ENCODE measurements around the gene NELL2.

Gene NELL2

GRCh38 chr12:44588651-44589050 lies 287.5 kb downstream of the NELL2 start:
- H3K27ac ChIP-seq, result no peak overlapping the region
- no peak for DNase-seq (ENCODE audit: low read depth, low spot score)
- H3K9me3 ChIP-seq (ENCODE audit: low read depth, low read length), result no peaks in the 10 kb centered on the region
- no peak overlapping the region for H3K9ac ChIP-seq (ENCODE audit: insufficient read length)
- H3K4me3 ChIP-seq, result no peak overlapping the region
- TF ChIP-seq FOXP2 (optimal IDR thresholded peaks at IDR 0.05; ENCODE audit: control extremely low read depth, extremely low read length, insufficient read depth) (no peak), POLR2AphosphoS5 (IDR thresholded peaks at IDR 0.05; ENCODE audit: borderline replicate concordance, low read depth, low read length) (no peak), EZH2 (IDR thresholded peaks at IDR 0.05) (no peak)
- no peaks in the 10 kb centered on the region for H3K36me3 ChIP-seq (ENCODE audit: insufficient read depth, low read length)

GRCh38 chr12:44584625-44585024 lies 291.5 kb downstream of the NELL2 start:
- DNase-seq (ENCODE audit: low read depth, low spot score), result no peak
- H3K4me3 ChIP-seq, result no peak overlapping the region
- TF ChIP-seq POLR2AphosphoS5 (IDR thresholded peaks at IDR 0.05; ENCODE audit: borderline replicate concordance, low read depth, low read length) (no peak), EZH2 (IDR thresholded peaks at IDR 0.05) (no peak), FOXP2 (optimal IDR thresholded peaks at IDR 0.05; ENCODE audit: control extremely low read depth, extremely low read length, insufficient read depth) (no peak)
- H3K9ac ChIP-seq (ENCODE audit: insufficient read length), result no peak overlapping the region
- no peaks in the 10 kb centered on the region for H3K36me3 ChIP-seq (ENCODE audit: insufficient read depth, low read length)
- H3K27ac ChIP-seq, result no peak overlapping the region
- H3K9me3 ChIP-seq (ENCODE audit: low read depth, low read length), result no peaks in the 10 kb centered on the region

GRCh38 chr12:44582521-44582920 lies 293.6 kb downstream of the NELL2 start:
- H3K4me3 ChIP-seq, result no peak overlapping the region
- H3K27ac ChIP-seq, result no peak overlapping the region
- H3K9ac ChIP-seq (ENCODE audit: insufficient read length), result no peak overlapping the region
- no peaks in the 10 kb centered on the region for H3K36me3 ChIP-seq (ENCODE audit: insufficient read depth, low read length)
- no peak for DNase-seq (ENCODE audit: low read depth, low spot score)
- H3K9me3 ChIP-seq (ENCODE audit: low read depth, low read length), result no peaks in the 10 kb centered on the region
- TF ChIP-seq POLR2AphosphoS5 (IDR thresholded peaks at IDR 0.05; ENCODE audit: borderline replicate concordance, low read depth, low read length), result no peak
- no peak for TF ChIP-seq EZH2 (IDR thresholded peaks at IDR 0.05)
- TF ChIP-seq FOXP2 (optimal IDR thresholded peaks at IDR 0.05; ENCODE audit: control extremely low read depth, extremely low read length, insufficient read depth), result no peak

GRCh38 chr12:44581642-44582242 lies 294.4 kb downstream of the NELL2 start:
- Histone ChIP-seq H3K27ac (peak overlapping the region; percentile 66), H3K9ac (ENCODE audit: insufficient read length) (no peak overlapping the region), H3K4me3 (no peak overlapping the region), H3K36me3 (ENCODE audit: insufficient read depth, low read length) (no peaks in the 10 kb centered on the region), H3K9me3 (ENCODE audit: low read depth, low read length) (no peaks in the 10 kb centered on the region)
- DNase-seq (ENCODE audit: low read depth, low spot score), result no peak
- TF ChIP-seq EZH2 (IDR thresholded peaks at IDR 0.05), result no peak
- no peak for TF ChIP-seq POLR2AphosphoS5 (IDR thresholded peaks at IDR 0.05; ENCODE audit: borderline replicate concordance, low read depth, low read length)
- TF ChIP-seq FOXP2 (optimal IDR thresholded peaks at IDR 0.05; ENCODE audit: control extremely low read depth, extremely low read length, insufficient read depth), result no peak

DNA sequence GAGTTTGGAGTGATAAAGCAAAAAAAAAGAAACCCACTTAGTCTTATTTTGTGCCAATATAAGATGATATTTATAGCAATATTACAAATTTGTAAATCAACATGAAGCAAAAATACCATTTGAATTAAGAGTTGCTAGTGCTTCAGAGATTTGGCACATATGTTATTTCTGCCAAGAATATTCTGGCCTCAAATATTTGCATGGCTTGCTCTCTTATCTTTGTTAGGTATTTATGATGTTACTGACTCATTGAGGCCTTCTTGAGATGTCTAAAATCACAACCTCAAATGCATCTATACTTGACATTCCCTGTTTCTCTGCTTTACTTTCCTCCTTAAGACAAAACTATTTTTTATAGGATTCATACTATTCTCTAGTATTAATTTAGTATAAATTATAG lies 301.5 kb downstream of the NELL2 start:
- Histone ChIP-seq H3K4me3 (no peak overlapping the region), H3K27ac (no peak overlapping the region), H3K9ac (ENCODE audit: insufficient read length) (no peak overlapping the region), H3K9me3 (ENCODE audit: low read depth, low read length) (0 out of 2 replicates have a peak, but pooled peaks cover 3% of the 10 kb centered on the region), H3K36me3 (ENCODE audit: insufficient read depth, low read length) (no peaks in the 10 kb centered on the region)
- TF ChIP-seq POLR2AphosphoS5 (IDR thresholded peaks at IDR 0.05; ENCODE audit: borderline replicate concordance, low read depth, low read length), result no peak
- TF ChIP-seq EZH2 (IDR thresholded peaks at IDR 0.05), result no peak
- TF ChIP-seq FOXP2 (optimal IDR thresholded peaks at IDR 0.05; ENCODE audit: control extremely low read depth, extremely low read length, insufficient read depth), result no peak
- no peak for DNase-seq (ENCODE audit: low read depth, low spot score)

DNA sequence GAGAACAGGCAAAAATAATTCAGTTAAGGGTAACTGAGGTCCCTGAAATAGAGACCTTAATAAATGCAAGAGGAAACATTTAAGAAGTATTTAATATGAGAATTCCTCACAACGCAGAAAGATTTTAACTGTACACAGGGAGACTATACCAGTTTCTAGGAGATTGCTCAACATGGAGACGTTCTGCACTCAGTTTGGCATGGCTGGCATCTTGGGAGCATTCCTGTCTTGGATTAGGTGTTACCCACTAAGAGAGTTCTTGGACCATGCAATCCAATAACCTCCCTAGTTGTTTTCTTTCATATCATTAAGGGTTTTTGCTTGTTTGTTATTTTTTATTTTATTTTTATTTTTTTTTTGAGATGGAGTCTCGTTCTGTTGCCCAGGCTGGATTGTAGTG lies 302.4 kb downstream of the NELL2 start:
- H3K27ac ChIP-seq, result 0 out of 2 replicates have a peak overlapping the region, but pooled peaks have one; percentile 3
- H3K36me3 ChIP-seq (ENCODE audit: insufficient read depth, low read length), result no peaks in the 10 kb centered on the region
- TF ChIP-seq FOXP2 (optimal IDR thresholded peaks at IDR 0.05; ENCODE audit: control extremely low read depth, extremely low read length, insufficient read depth) (no peak), POLR2AphosphoS5 (IDR thresholded peaks at IDR 0.05; ENCODE audit: borderline replicate concordance, low read depth, low read length) (no peak), EZH2 (IDR thresholded peaks at IDR 0.05) (no peak)
- no peak overlapping the region for H3K4me3 ChIP-seq
- no peak for DNase-seq (ENCODE audit: low read depth, low spot score)
- H3K9ac ChIP-seq (ENCODE audit: insufficient read length), result no peak overlapping the region
- 0 out of 2 replicates have a peak, but pooled peaks cover 3% of the 10 kb centered on the region for H3K9me3 ChIP-seq (ENCODE audit: low read depth, low read length)

DNA sequence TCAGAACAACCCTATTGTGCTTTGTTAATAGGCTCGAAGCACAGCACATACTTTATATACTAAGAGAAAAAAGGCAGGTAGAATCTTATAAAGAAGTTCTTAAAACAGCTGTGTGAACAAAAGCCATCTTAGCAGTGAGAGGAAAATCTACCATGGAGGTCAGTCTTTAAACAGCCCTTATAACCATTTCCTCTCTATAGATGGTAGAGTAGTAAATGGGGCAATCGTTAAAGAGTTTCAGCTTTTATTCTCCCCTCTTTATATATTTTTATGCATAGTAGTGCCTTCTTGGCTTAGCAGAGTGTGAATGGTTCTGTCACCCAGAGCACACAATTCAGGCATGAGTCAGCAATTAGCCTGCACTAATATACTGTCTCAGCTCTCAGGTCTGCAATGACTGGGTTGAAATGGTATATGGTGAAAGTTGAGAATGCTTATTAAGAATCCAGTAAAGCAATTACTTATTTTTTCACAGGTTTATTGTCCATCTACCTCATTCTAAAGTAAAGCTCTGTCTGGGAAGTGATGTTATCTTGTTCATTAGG lies 305.0 kb downstream of the NELL2 start:
- H3K4me3 ChIP-seq, result no peak overlapping the region
- TF ChIP-seq POLR2AphosphoS5 (IDR thresholded peaks at IDR 0.05; ENCODE audit: borderline replicate concordance, low read depth, low read length) (no peak), EZH2 (IDR thresholded peaks at IDR 0.05) (no peak)
- DNase-seq (ENCODE audit: low read depth, low spot score), result no peak

GRCh38 chr12:44570036-44570583 lies 306.0 kb downstream of the NELL2 start:
- Histone ChIP-seq H3K27ac (no peak overlapping the region), H3K36me3 (ENCODE audit: insufficient read depth, low read length) (no peaks in the 10 kb centered on the region), H3K4me3 (no peak overlapping the region), H3K9me3 (ENCODE audit: low read depth, low read length) (0 out of 2 replicates have a peak, but pooled peaks cover 3% of the 10 kb centered on the region), H3K9ac (ENCODE audit: insufficient read length) (no peak overlapping the region)
- no peak for DNase-seq (ENCODE audit: low read depth, low spot score)
- no peak for TF ChIP-seq POLR2AphosphoS5 (IDR thresholded peaks at IDR 0.05; ENCODE audit: borderline replicate concordance, low read depth, low read length)
- TF ChIP-seq FOXP2 (optimal IDR thresholded peaks at IDR 0.05; ENCODE audit: control extremely low read depth, extremely low read length, insufficient read depth), result no peak
- no peak for TF ChIP-seq EZH2 (IDR thresholded peaks at IDR 0.05)

More for the DNA sequence above, 305.0 kb downstream of the NELL2 start:
- Histone ChIP-seq H3K9me3 (ENCODE audit: low read depth, low read length) (0 out of 2 replicates have a peak, but pooled peaks cover 3% of the 10 kb centered on the region), H3K36me3 (ENCODE audit: insufficient read depth, low read length) (no peaks in the 10 kb centered on the region), H3K27ac (0 out of 2 replicates have a peak overlapping the region, but pooled peaks have one; percentile 52), H3K9ac (ENCODE audit: insufficient read length) (no peak overlapping the region)

Data from SK-N-MC (cell line).